ENCODE results near the gene CHST2.
"Not testable (repeated sequence)": the region's sequence is repeated elsewhere in the genome, so short reads cannot be mapped to it uniquely, and the experiment has no call there.

CHST2 gene, protein sequence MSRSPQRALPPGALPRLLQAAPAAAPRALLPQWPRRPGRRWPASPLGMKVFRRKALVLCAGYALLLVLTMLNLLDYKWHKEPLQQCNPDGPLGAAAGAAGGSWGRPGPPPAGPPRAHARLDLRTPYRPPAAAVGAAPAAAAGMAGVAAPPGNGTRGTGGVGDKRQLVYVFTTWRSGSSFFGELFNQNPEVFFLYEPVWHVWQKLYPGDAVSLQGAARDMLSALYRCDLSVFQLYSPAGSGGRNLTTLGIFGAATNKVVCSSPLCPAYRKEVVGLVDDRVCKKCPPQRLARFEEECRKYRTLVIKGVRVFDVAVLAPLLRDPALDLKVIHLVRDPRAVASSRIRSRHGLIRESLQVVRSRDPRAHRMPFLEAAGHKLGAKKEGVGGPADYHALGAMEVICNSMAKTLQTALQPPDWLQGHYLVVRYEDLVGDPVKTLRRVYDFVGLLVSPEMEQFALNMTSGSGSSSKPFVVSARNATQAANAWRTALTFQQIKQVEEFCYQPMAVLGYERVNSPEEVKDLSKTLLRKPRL

GRCh38 chr3:143119009-143119914 lies at the start of gene CHST2:
CHST2 (plus strand) TSS chr3:143119771; CDS start chr3:143120817, 1,046 bp downstream.
- peak; percentile 35 for DNase-seq (ENCODE audit: low read depth)
- TF ChIP-seq CTCF (IDR thresholded peaks at IDR 0.05; ENCODE audit: low read depth, low read length, missing control alignments): no peak
- in situ Hi-C loops (cut with HindIII; ENCODE audit: low sequenced_read_pairs): no loop called here
- peak within 1 kb of the TSS; percentile 79 for H3K4me3 ChIP-seq (ENCODE audit: low read depth, low read length)

- in situ Hi-C loops (cut with HindIII; ENCODE audit: low sequenced_read_pairs): no loop called here
Measured at GRCh38 chr3:143070977-143071551, 48.5 kb upstream of the CHST2 start.

GRCh38 chr3:143071776-143072175 lies 47.8 kb upstream of the CHST2 start:
- no peak for DNase-seq (ENCODE audit: low read depth)
- no peak for TF ChIP-seq CTCF (IDR thresholded peaks at IDR 0.05; ENCODE audit: low read depth, low read length, missing control alignments)
- no peak overlapping the region for H3K4me3 ChIP-seq (ENCODE audit: low read depth, low read length)
- in situ Hi-C loops (cut with HindIII; ENCODE audit: low sequenced_read_pairs): no loop called here

More at GRCh38 chr3:143070977-143071551, 48.5 kb upstream of the CHST2 start:
- peak; percentile 42 for DNase-seq (ENCODE audit: low read depth)
- H3K4me3 ChIP-seq (ENCODE audit: low read depth, low read length): no peak overlapping the region
- TF ChIP-seq CTCF (IDR thresholded peaks at IDR 0.05; ENCODE audit: low read depth, low read length, missing control alignments): no peak

GRCh38 chr3:143072298-143073020 lies 47.1 kb upstream of the CHST2 start:
- H3K4me3 ChIP-seq (ENCODE audit: low read depth, low read length); in situ Hi-C loops (cut with HindIII; ENCODE audit: low sequenced_read_pairs); DNase-seq (ENCODE audit: low read depth): not testable (repeated sequence)

GRCh38 chr3:143073541-143073940 lies 46.0 kb upstream of the CHST2 start:
- DNase-seq (ENCODE audit: low read depth); H3K4me3 ChIP-seq (ENCODE audit: low read depth, low read length); in situ Hi-C loops (cut with HindIII; ENCODE audit: low sequenced_read_pairs): not testable (repeated sequence)

GRCh38 chr3:143073983-143074382 lies 45.6 kb upstream of the CHST2 start:
- in situ Hi-C loops (cut with HindIII; ENCODE audit: low sequenced_read_pairs); H3K4me3 ChIP-seq (ENCODE audit: low read depth, low read length); DNase-seq (ENCODE audit: low read depth): not testable (repeated sequence)

GRCh38 chr3:143078883-143079282 lies 40.7 kb upstream of the CHST2 start:
- H3K4me3 ChIP-seq (ENCODE audit: low read depth, low read length): no peak overlapping the region
- no peak for TF ChIP-seq CTCF (IDR thresholded peaks at IDR 0.05; ENCODE audit: low read depth, low read length, missing control alignments)
- no peak for DNase-seq (ENCODE audit: low read depth)
- in situ Hi-C loops (cut with HindIII; ENCODE audit: low sequenced_read_pairs): no loop called here

All from astrocyte of the cerebellum (primary cell).